SK-N-DZ (cell line): ENCODE data around the gene LMNA. TPM values are rescaled to one million over a fixed set of nuclear protein-coding genes. Genes with fewer than 3 reads are reported as not detected.
"Not testable (repeated sequence)": the region's sequence is repeated elsewhere in the genome, so short reads cannot be mapped to it uniquely, and the experiment has no call there.

Experiments
- DNase-seq: peaks from one replicate; pipeline ENCODE4 v3.0.0-alpha.2; 2015; ENCODE audit warnings: low spot score
- polyA plus RNA-seq, 2 experiments: library from polyadenylated mRNA; depleted of rRNA; stranded (reverse); fragments of >200 nt; gene quantifications; 2 replicates each; pipeline ENCODE4 v1.2.3, GENCODE V29; 2014

LMNA gene
- polyA plus RNA-seq (2014; cell fraction: cytosol; rRNA removed): 18.7 and 26.6 TPM in 2 replicates
- polyA plus RNA-seq (2014; cell fraction: nucleus; rRNA removed): 41.9 and 45.0 TPM in 2 replicates

DNA sequence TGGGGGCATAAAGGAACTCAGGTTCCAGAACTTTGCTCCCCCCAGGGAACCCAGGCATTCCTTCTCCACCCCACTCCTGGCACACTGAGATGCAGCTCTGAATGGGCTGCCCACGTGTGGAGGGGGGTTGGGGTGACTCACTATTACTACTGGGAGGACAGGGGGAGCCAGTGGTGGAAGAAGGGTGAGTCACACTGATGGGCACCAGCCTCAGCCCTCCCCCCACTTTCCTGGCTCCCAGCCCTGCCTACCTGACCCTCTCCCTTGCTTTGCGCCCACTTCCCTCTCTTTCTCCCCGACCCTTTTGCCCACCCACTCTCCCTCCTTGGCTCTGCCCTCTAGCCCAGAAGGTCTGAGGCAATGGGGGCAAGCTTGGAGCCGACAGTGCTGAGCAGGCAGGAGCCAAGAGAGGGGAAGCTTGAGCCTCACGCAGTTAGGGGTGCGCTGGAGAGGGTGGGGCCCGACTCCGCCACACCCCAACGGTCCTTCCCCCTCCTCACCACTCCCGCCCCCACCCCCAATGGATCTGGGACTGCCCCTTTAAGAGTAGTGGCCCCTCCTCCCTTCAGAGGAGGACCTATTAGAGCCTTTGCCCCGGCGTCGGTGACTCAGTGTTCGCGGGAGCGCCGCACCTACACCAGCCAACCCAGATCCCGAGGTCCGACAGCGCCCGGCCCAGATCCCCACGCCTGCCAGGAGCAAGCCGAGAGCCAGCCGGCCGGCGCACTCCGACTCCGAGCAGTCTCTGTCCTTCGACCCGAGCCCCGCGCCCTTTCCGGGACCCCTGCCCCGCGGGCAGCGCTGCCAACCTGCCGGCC is at the start of gene LMNA:
TSS of gene LMNA (plus strand) at position 611 of the 818 bp plus-strand sequence. CDS start 208 bp downstream, outside the sequence.
- no peak for DNase-seq

DNA sequence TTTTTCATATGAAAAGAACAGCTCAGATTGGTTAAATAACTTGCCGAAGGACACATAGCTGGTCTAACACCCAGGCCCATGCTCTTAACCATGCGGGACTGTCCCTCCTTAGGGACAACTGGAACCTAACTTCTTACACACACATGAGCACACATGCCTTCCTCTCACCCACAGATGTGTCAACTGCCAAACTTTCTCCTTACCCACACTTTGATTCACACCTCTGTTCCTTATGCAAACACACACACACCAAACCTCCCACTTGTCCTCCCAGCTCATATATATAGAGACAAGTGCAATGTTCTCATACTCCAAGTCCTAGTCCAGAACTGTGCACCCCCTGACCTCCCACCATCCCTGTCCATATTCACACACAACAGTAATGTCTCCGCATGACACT is 49.3 kb upstream of the LMNA start:
- DNase-seq: no peak

DNA sequence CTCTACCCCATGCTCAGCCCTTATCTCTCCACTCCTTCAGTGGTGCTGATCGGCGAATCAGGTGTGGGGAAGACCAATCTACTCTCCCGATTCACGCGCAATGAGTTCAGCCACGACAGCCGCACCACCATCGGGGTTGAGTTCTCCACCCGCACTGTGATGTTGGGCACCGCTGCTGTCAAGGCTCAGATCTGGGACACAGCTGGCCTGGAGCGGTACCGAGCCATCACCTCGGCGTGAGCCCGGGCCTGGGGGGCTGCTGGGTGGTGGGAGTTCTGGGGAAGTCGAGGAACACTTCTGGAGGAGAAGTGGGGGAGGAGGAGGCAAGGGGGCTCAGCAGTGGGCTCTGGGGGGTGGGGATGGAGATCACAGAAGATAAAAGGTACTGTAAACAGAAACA is 48.6 kb upstream of the LMNA start:
- no peak for DNase-seq

DNA sequence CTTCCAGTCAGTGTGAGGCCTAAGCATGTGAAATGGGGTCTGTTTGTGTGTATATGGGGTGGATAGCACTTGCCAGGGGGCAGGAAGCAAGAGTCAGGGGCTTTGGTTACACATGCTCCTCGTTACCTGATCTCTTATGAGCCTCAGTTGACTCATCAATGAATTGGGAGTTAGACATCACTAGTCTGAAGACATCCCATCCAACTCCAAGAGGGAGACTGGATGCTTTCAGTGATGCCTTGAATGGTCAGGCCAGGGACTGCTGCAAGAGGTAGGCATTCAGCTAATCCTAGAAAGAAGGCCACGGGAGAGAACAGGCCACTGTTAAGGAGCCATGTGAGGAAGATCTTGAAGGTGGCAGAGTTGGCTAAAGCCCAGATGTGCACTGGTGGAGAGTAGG is 47.2 kb upstream of the LMNA start:
- DNase-seq: no peak

DNA sequence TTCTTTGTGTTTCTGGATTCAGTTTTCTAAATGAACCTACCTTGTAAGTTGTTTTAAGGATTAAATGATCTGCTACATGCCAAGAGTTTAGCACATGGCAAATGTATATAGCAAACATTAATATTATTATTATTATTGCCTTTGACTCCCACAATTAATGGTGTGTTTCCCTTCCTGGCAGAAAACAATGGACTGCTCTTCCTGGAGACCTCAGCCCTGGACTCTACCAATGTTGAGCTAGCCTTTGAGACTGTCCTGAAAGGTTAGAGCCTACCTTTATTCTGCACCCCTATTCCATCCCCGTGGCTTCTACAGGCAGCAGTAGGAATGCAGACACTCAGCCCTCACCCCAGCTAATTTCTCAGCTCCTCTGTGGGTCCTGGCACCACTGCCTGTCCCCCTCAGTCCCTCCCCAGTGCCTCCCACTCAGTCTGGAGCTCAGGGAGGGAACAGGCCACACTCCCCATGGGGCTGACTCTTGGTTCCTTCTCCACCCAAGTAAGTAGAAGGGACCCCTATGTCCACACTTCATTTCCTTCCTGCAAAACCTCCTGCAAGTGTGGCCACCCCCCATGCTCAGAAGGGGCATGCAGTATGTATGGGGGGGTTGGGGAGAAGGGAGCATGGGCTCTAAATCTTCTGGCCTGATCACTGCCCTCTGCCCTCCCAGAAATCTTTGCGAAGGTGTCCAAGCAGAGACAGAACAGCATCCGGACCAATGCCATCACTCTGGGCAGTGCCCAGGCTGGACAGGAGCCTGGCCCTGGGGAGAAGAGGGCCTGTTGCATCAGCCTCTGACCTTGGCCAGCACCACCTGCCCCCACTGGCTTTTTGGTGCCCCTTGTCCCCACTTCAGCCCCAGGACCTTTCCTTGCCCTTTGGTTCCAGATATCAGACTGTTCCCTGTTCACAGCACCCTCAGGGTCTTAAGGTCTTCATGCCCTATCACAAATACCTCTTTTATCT is 44.7 kb upstream of the LMNA start:
- no peak for DNase-seq

DNA sequence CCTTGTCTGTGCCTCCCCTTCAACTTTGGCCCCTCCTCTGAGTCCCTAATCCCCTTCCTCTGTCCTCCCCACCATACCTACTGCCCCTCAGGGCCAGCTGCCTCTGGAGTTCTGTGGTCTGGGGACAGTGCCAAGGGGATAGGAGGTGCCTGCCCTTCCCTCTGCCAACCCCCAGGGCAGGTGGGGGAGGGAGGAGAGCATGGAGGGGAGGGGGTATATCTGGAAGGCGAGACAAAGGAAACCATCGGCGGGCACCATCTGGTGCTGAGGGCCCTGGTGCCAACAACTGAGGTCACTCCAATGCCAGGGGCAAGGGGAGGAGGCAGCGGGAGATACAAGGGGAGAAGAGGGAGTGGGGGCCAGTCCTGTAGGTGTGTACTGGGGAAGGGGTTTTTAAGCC is 44.0 kb upstream of the LMNA start:
- DNase-seq: no peak

DNA sequence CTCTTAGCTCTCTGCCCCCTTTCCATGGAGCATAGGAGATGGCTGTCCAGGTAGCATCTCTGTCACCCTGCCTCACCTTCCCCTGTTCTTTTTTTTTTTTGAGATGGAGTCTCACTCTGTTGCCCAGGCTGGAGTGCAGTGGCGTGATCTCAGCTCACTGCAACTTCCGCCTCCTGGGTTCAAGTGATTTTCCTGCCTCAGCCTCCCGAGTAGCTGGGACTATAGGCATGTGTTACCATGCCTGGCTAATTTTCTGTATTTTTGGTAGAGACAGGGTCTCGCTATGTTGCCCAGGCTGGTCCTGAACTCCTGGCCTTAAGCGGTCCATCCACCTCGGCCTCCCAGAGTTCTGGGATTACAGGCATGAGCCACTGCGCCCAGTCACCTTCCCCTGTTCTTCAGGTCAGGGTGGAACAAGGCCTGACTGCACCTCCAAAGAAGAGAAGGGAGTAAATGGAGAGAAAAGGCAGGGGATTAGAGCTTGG is 43.1 kb upstream of the LMNA start:
- DNase-seq: not testable (repeated sequence)

DNA sequence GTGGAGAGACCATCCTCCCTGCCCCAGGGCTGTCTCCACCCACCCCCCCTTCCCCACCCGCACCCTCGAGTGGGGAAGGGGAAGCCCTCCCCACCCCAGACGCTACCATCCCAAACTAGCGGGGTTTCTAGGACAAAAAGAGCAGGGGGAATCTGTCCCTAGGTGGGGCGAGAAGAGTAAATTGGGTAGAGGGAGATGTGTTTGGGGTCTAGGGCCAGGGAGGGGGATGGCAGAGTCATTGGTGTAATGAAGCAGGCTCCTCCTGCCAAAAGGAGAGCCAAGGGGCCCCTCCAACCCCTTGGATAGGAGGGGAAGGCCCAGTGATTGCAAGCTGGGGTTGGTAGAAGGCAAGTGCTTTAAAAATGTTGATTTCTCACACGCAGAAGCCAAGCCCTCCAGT is 42.3 kb upstream of the LMNA start:
- DNase-seq: no peak

DNA sequence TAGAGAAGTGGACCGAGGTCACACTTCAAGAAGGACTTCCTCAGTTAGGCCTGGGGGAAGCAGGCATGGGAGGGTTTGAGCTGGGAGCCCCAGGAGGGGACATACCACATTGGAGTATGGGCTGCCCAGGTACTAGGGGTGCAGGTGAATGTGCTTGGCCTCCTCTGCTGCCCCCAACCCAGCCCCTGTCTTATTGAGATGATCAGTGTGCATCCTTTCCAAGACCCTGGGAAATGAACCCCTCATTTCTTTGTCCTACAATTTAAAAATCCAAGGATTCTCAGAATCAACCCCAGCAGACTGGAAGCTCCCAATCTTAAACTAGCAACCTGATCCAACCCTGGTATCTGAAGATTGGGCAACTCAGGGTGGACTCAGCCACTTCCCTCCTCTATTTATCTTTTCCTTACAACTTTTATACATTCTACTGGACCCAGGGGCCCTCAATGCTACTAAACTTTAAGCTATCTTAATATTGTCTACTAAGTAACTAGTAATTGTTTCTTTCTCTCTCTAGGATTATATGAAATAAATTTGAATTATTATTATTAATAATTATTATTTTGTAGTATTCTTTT is 41.3 kb upstream of the LMNA start:
- no peak for DNase-seq

DNA sequence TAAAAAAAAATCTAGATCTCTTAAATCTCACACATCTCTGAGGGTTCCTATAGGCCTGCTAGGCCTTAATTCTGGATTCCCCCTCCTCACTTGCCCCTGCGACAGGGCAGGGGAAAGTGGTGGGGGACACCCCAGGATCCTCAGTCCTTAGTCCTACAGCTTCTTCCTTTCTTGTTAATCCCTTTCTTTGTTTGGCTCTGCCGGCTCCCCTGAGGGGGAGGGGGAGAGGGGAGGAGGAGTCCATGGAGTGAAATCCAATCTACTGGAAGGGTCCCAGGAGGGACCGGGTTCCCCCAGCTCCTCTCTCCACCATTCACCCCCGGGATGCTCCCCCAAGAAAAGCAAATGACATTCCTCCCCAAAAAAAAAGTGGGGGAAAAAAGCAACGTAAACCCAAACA is 40.8 kb upstream of the LMNA start:
- DNase-seq: no peak

DNA sequence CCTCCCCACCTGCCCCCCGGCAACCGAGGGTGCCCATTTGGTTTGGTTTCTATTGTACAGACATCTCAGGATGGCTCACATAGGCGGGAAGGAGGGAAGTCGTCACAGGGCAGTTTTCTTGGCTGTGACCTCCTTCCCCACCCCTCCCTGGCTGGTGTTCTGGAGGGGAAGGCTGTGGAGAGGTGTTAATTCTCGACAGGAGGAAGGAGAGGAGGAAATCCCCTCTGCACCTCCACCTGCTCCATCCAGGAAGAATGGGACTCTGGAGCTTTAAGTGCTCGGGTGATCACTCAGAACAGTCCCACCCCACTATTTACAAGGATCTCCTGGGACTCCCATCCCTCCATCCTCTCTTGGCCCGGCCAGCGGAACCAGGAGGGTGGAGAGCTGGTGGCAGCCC is 39.9 kb upstream of the LMNA start:
- no peak for DNase-seq

DNA sequence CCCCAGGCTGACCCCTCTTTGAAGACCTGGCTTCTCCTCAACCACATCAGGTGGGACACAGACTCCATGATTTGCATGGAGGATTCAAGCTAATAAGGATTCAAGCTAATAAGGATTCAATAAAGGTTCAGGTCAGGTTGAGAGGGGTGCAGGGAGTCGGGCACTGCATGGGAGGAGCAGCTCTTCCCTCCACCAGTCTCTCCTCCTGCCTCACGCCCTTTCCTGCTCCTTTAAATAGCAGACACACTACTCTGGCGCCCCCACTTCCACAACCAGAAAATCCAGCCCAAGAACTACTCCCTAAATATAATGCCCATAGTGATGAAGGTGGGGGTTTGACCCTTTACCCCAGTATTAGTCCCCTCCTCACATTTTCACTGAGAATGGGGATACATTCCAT is 39.3 kb upstream of the LMNA start:
- no peak for DNase-seq

DNA sequence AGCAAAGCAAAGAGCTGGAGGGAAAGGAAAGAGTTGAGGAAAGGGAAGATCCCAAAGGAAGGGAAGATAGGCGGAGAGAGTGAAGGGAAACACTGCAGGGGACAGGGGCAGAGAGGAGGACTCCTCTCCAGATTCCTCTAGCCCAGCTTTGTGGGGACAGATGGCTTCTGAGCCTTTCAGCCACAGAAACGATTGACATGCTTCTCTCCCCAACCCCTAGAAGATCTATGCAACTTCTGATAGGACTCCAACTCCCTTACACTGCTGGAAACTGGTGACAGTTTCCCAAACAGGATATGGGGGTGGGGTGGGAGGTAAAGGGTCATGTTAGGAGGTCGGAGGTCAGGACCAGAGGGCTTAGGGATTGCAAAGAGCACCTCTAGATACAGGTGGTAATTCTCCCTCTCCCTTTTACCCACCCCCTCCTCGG is 38.7 kb upstream of the LMNA start:
- no peak for DNase-seq

DNA sequence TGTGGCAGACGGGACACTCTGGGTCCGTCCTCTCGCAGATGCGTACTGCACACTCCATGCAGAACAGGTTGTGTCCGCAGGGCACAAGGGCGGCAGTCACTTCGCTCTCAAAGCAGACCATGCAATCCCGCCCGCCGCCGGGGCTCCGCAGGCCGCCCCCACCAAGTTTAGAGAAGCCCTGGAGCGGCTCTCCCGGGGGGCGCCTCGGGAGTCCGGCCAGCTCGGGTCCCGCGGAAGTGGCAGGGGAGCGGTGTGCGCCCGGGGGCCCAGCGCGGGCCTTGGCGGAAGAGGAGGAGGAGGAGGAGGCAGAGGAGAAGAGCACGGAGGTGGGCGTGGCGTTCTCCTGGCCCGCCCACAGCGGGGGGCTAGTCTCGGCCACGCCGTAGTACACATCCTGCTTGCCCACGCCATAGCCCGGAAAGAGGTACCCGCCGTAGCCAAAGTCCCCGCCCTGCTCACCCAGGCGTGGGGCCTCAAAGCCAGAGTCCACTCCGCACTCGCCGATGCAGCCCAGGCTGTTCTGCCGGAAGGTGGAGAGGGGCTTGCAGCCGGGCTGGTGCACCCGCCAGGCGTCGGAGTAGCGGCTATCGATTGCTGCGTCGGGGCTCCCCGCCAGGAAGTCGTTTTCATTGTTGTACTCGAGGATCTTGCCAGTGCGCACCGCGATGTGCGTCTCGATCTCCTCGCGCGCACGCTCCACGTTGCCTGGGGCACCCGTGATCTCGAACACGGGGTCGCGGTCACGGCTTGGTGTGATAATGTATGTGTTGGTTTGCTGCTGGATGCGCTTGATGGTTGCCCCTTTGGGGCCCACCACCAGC is 37.7 kb upstream of the LMNA start:
- no peak for DNase-seq

DNA sequence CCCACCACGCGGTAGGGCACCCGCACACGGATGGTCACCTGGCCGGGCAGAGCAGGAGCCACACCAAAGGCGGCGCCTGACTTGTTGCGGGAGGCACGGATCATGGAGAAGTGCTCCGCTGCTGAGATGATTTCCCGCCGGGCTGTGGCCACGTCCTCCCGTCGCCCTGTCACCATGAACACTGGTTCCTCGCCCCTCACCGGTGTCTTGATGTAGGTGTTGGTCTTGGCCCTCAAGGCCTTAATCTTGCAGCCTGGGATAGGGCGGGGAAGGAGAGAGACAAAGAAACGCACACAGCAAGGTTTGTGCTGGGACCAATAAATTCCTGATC is 37.1 kb upstream of the LMNA start:
- no peak for DNase-seq

DNA sequence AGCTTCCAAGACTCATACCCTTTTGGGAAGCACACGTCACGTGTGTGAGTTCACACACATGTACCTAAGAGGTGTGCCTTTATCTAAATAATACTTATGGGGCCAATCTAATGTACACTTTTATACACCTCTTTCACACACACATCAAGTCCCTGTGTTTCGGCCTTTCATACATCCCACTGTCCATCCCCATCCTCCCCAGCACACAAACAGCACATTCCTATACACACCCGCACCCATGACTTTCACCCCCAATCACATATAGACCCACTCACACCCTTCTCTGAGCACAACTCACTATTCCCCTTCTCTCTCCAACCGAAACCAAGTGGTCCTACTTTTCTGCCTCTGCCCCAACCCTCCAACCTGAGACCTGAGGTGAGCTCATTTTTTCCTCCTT is 35.8 kb upstream of the LMNA start:
- DNase-seq: no peak

DNA sequence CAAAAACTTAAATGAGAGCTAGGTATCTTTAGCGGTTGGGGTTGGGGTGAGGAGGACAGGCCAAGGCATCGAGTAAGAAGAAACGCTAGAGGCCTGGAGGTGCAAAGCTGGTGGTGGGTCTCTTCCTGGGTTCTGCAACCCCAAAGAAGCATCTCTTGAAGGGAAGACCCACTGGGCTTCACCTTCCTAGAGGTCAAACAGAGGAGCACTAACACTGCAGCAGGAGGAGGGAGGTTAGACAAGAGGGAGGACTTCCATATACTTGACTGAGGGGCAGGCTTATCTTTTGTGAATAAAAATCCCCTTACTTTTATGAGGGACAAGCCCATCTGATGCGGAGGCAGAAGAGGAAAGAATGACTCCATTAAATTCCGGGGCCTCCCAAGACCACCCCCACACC is 34.7 kb upstream of the LMNA start:
- DNase-seq: no peak

DNA sequence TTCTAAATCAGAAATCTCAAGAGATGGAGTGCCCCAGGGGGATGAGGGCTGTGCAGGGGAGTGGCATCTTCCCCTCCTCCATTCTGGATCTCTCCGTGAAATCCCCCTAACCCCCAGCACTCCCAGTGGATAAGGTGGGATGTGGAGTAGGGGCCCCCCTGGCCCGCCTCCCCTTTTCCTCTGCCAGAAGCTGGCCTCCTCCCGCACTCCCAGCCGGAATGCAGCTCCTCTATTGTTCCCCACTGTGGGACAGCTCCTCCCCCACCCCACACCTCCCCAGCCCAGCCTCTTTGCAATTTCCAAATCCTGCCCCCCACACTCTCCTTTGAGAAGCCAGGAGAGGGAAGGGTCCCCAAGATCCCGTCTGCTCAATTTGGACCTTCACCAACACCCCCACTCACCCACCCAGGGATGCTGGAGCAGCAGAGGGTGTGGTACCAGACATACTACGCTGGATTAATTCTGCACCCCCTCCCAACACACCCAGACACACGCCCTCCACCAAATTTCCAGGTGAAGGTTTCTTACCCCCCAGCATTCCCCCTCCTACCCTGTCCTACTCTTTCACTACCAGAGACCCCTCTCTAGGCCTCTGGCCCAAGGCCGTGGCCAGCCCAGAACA is 34.2 kb upstream of the LMNA start:
- no peak for DNase-seq

DNA sequence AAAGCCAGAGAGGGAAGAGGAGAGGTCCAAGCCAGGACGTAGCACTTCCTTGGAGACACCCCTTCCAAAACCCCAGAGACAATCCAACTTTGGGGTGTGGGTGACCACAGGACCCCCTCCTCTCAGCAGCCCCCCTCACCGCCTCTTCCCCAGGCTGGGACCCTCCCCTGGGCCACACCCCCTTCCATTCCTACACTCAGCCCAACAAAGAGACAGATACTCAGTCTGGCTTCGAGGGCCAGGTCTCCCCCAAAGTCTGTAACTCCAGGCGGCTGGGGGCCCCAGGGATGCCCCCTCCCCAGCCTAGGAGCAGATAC is 33.7 kb upstream of the LMNA start:
- no peak for DNase-seq

DNA sequence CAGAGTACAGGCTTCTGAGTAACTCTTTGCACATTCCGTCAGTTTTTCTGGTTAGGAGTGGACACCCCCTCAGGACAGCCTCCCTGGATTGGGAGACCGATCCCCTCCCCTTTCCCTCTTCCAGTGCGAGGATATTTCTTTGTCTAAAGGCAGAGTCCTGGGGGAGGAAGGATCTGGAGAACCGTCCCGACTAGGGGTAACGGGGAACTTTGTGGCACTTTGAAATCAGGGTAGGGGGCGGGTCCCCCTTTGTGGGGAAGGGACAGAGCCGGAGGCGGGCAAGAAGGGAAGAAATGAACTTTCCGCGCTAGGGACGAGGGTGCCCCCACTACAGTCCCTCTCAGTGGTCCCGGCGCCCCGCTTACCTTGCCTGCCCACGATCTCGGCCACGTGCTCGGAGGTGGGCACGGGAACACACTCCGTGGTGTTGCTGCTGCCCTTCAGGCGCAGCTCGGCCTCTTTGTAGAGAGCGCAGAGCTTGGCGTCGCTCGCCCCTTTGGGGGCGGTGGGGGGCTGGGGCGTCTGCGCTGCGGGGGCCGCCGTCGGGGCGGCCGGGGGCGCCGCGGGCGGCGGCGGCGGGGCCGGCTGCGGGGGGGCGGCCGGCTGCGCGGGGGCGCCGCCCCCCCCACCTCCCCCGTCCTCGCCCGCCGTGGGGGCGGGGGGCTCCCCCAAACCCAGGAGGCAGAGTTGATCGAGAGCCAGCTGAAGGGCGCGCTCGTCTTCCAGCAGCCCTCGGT is 33.2 kb upstream of the LMNA start:
- no peak for DNase-seq
